ENCODE measurements around the gene RAP1B.

Gene RAP1B

GRCh38 chr12:68589194-68589593, 21.5 kb upstream of the RAP1B start:
- TF ChIP-seq ZBTB7A (IDR thresholded peaks at IDR 0.05; ENCODE audit: low read depth) (no peak), YY1 (IDR thresholded peaks at IDR 0.05; ENCODE audit: low read depth) (no peak), CEBPB (IDR thresholded peaks at IDR 0.05) (no peak), EP300 (IDR thresholded peaks at IDR 0.05; ENCODE audit: borderline replicate concordance) (no peak), TAF1 (IDR thresholded peaks at IDR 0.05; ENCODE audit: low read depth) (no peak), TEAD4 (IDR thresholded peaks at IDR 0.05) (no peak), FOXM1 (IDR thresholded peaks at IDR 0.05; ENCODE audit: borderline replicate concordance, low read depth) (no peak), REST (IDR thresholded peaks at IDR 0.05; ENCODE audit: low read depth) (no peak), NFIC (IDR thresholded peaks at IDR 0.05) (no peak), EGR1 (IDR thresholded peaks at IDR 0.05) (no peak), CREB1 (IDR thresholded peaks at IDR 0.05; ENCODE audit: low read depth) (no peak), MAX (IDR thresholded peaks at IDR 0.05) (no peak), RAD21 (IDR thresholded peaks at IDR 0.05; ENCODE audit: low read depth) (no peak), USF1 (IDR thresholded peaks at IDR 0.05) (no peak), TCF12 (IDR thresholded peaks at IDR 0.05; ENCODE audit: low read depth) (no peak)

GRCh38 chr12:68591734-68592418, 18.8 kb upstream of the RAP1B start:
- TF ChIP-seq TCF12 (IDR thresholded peaks at IDR 0.05; ENCODE audit: low read depth) (no peak), REST (IDR thresholded peaks at IDR 0.05; ENCODE audit: low read depth) (no peak), CREB1 (IDR thresholded peaks at IDR 0.05; ENCODE audit: low read depth) (no peak), RAD21 (IDR thresholded peaks at IDR 0.05; ENCODE audit: low read depth) (no peak), MAX (IDR thresholded peaks at IDR 0.05) (no peak), CEBPB (IDR thresholded peaks at IDR 0.05) (no peak), EP300 (IDR thresholded peaks at IDR 0.05; ENCODE audit: borderline replicate concordance) (no peak), TEAD4 (IDR thresholded peaks at IDR 0.05) (no peak), NFIC (IDR thresholded peaks at IDR 0.05) (no peak), YY1 (IDR thresholded peaks at IDR 0.05; ENCODE audit: low read depth) (no peak), FOXM1 (IDR thresholded peaks at IDR 0.05; ENCODE audit: borderline replicate concordance, low read depth) (no peak), USF1 (IDR thresholded peaks at IDR 0.05) (no peak)

- TF ChIP-seq YY1 (IDR thresholded peaks at IDR 0.05; ENCODE audit: low read depth) (no peak), EP300 (IDR thresholded peaks at IDR 0.05; ENCODE audit: borderline replicate concordance) (no peak), TCF12 (IDR thresholded peaks at IDR 0.05; ENCODE audit: low read depth) (no peak), TAF1 (IDR thresholded peaks at IDR 0.05; ENCODE audit: low read depth) (no peak), EGR1 (IDR thresholded peaks at IDR 0.05) (no peak)
These were observed 15.5 kb upstream of the RAP1B start for GRCh38 chr12:68595241-68595640.

- TF ChIP-seq MAX (IDR thresholded peaks at IDR 0.05): no peak
- TF ChIP-seq YY1 (IDR thresholded peaks at IDR 0.05; ENCODE audit: low read depth): no peak
- TF ChIP-seq TEAD4 (IDR thresholded peaks at IDR 0.05): no peak
- no peak for TF ChIP-seq ZBTB7A (IDR thresholded peaks at IDR 0.05; ENCODE audit: low read depth)
- no peak for TF ChIP-seq TCF12 (IDR thresholded peaks at IDR 0.05; ENCODE audit: low read depth)
- no peak for TF ChIP-seq RAD21 (IDR thresholded peaks at IDR 0.05; ENCODE audit: low read depth)
These were observed 8.9 kb upstream of the RAP1B start for GRCh38 chr12:68601767-68602166.

- no peak for TF ChIP-seq YY1 (IDR thresholded peaks at IDR 0.05; ENCODE audit: low read depth)
- no peak for TF ChIP-seq EP300 (IDR thresholded peaks at IDR 0.05; ENCODE audit: borderline replicate concordance)
- no peak for TF ChIP-seq TCF12 (IDR thresholded peaks at IDR 0.05; ENCODE audit: low read depth)
- no peak for TF ChIP-seq CREB1 (IDR thresholded peaks at IDR 0.05; ENCODE audit: low read depth)
- TF ChIP-seq ZBTB7A (IDR thresholded peaks at IDR 0.05; ENCODE audit: low read depth): no peak
- TF ChIP-seq USF1 (IDR thresholded peaks at IDR 0.05): no peak
- no peak for TF ChIP-seq MAX (IDR thresholded peaks at IDR 0.05)
- TF ChIP-seq RAD21 (IDR thresholded peaks at IDR 0.05; ENCODE audit: low read depth): no peak
- no peak for TF ChIP-seq REST (IDR thresholded peaks at IDR 0.05; ENCODE audit: low read depth)
- TF ChIP-seq NFIC (IDR thresholded peaks at IDR 0.05): no peak
These were observed 8.0 kb upstream of the RAP1B start for GRCh38 chr12:68602720-68603119.

Data from Ishikawa (cell line).